Measurements from ENCODE around the gene PCID2. TPM values are rescaled to one million over a fixed set of nuclear protein-coding genes. Genes with fewer than 3 reads are reported as not detected.

Gene PCID2
- total and polyA plus RNA-seq, 2 of the 13 experiments (the other 11 are each of a cell fraction or from before 2014, with no cell fraction given), result 65.0 to 111 TPM

DNA sequence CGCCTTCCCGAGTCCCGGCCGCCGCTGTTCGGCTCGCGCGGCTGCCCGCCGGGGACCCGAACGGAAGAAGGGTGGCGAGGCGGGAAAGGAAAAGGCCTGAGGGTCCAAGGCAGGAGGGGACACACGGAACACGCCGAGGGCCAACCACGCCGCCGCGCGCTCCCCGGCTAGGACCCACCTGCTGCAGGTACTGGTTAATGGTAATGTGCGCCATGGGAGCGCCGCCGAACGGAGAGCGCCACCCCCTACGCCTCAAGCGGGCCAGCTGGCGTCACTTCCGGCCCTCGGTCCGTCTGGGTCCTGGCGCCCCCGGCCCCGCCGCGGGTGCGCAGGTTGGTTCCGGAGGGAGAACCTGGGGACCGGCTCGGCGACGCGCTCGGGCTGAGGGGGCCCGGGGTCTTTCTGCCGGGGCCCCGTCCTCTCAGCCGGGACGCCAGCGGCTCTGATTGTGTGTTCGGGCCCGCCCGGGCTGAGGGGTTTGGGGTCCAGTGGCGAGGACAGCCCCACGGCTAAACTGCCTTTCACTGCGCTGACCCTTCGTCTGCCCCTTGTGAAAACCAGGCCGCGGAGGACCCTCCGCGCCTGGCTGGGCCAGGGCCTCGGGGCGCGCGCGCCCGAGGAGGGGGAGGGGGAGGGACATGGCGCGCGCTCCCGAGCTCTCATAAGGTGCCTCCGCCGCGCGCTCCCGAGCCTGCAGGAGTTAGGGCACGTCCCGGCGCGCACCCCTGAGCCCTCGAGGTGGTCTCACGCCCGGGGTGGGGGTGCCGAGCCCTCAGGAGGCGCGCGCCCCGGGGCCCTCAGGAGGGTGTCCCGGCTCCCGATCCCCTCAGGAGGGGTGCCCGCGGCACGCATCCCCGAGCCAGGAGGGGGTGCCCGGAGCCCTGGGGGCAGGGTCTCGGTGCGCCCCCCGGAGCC lies at the start of gene PCID2 (continued):
- TF ChIP-seq, protein P1, sequence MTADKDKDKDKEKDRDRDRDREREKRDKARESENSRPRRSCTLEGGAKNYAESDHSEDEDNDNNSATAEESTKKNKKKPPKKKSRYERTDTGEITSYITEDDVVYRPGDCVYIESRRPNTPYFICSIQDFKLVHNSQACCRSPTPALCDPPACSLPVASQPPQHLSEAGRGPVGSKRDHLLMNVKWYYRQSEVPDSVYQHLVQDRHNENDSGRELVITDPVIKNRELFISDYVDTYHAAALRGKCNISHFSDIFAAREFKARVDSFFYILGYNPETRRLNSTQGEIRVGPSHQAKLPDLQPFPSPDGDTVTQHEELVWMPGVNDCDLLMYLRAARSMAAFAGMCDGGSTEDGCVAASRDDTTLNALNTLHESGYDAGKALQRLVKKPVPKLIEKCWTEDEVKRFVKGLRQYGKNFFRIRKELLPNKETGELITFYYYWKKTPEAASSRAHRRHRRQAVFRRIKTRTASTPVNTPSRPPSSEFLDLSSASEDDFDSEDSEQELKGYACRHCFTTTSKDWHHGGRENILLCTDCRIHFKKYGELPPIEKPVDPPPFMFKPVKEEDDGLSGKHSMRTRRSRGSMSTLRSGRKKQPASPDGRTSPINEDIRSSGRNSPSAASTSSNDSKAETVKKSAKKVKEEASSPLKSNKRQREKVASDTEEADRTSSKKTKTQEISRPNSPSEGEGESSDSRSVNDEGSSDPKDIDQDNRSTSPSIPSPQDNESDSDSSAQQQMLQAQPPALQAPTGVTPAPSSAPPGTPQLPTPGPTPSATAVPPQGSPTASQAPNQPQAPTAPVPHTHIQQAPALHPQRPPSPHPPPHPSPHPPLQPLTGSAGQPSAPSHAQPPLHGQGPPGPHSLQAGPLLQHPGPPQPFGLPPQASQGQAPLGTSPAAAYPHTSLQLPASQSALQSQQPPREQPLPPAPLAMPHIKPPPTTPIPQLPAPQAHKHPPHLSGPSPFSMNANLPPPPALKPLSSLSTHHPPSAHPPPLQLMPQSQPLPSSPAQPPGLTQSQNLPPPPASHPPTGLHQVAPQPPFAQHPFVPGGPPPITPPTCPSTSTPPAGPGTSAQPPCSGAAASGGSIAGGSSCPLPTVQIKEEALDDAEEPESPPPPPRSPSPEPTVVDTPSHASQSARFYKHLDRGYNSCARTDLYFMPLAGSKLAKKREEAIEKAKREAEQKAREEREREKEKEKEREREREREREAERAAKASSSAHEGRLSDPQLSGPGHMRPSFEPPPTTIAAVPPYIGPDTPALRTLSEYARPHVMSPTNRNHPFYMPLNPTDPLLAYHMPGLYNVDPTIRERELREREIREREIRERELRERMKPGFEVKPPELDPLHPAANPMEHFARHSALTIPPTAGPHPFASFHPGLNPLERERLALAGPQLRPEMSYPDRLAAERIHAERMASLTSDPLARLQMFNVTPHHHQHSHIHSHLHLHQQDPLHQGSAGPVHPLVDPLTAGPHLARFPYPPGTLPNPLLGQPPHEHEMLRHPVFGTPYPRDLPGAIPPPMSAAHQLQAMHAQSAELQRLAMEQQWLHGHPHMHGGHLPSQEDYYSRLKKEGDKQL (CRISPR knock-in tag; IDR thresholded peaks at IDR 0.05; ENCODE audit: low read depth), result no peak; the same call in 1 of the 2 replicates
- TF ChIP-seq POLR2A (IDR thresholded peaks at IDR 0.05; ENCODE audit: insufficient read depth in 1 of 2, low read depth in 2 of 2, low read length in 2 of 2), result peak in 1 of 2 experiments; percentile 83; a peak in 2 of 4 replicates
- TF ChIP-seq HES4 (CRISPR knock-in tag; IDR thresholded peaks at IDR 0.05; ENCODE audit: borderline replicate concordance), result peak; percentile 65; the same call in 1 of the 2 replicates
- 0 out of 2 replicates have a peak, but pooled peaks have one; percentile 2 for TF ChIP-seq CSRNP2 (CRISPR knock-in tag; conservative IDR thresholded peaks at IDR 0.05; ENCODE audit: low read depth)
- TF ChIP-seq, protein P2, sequence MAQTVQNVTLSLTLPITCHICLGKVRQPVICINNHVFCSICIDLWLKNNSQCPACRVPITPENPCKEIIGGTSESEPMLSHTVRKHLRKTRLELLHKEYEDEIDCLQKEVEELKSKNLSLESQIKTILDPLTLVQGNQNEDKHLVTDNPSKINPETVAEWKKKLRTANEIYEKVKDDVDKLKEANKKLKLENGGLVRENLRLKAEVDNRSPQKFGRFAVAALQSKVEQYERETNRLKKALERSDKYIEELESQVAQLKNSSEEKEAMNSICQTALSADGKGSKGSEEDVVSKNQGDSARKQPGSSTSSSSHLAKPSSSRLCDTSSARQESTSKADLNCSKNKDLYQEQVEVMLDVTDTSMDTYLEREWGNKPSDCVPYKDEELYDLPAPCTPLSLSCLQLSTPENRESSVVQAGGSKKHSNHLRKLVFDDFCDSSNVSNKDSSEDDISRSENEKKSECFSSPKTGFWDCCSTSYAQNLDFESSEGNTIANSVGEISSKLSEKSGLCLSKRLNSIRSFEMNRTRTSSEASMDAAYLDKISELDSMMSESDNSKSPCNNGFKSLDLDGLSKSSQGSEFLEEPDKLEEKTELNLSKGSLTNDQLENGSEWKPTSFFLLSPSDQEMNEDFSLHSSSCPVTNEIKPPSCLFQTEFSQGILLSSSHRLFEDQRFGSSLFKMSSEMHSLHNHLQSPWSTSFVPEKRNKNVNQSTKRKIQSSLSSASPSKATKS (CRISPR knock-in tag; IDR thresholded peaks at IDR 0.05), result no peak
- no peak for TF ChIP-seq ZNF224 (CRISPR knock-in tag; IDR thresholded peaks at IDR 0.05)
- TF ChIP-seq ATF7-NPFF (CRISPR knock-in tag; IDR thresholded peaks at IDR 0.05; ENCODE audit: low read depth), result peak; percentile 91
- TF ChIP-seq SRSF9 (IDR thresholded peaks at IDR 0.05; ENCODE audit: borderline replicate concordance, insufficient read depth, low read depth, low read length, poor library complexity, severe bottlenecking), result no peak
- no peak for TF ChIP-seq CENPX (CRISPR knock-in tag; IDR thresholded peaks at IDR 0.05)
- peak; percentile 75 for TF ChIP-seq SNAPC2 (CRISPR knock-in tag; IDR thresholded peaks at IDR 0.05)
- 0 out of 2 replicates have a peak, but pooled peaks have one; percentile 53 for TF ChIP-seq SP2 (CRISPR knock-in tag; IDR thresholded peaks at IDR 0.05)
- TF ChIP-seq HIC2 (CRISPR knock-in tag; IDR thresholded peaks at IDR 0.05; ENCODE audit: low read depth), result peak; percentile 16; the same call in 1 of the 2 replicates
- TF ChIP-seq ATF1 (CRISPR knock-in tag; IDR thresholded peaks at IDR 0.05), result peak; percentile 83
- TF ChIP-seq, protein P3, sequence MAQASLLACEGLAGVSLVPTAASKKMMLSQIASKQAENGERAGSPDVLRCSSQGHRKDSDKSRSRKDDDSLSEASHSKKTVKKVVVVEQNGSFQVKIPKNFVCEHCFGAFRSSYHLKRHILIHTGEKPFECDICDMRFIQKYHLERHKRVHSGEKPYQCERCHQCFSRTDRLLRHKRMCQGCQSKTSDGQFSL (CRISPR knock-in tag; IDR thresholded peaks at IDR 0.05), result peak; percentile 63
- TF ChIP-seq ZNF136 (CRISPR knock-in tag; IDR thresholded peaks at IDR 0.05; ENCODE audit: low read depth), result no peak
- TF ChIP-seq FOXP1 (IDR thresholded peaks at IDR 0.05), result no peak
- no peak for TF ChIP-seq FOXP1 (CRISPR knock-in tag; IDR thresholded peaks at IDR 0.05)

All from HepG2 (cell line).